Activated naive CD4-positive, alpha-beta T cell treated with anti-CD3 and anti-CD28 coated beads, Interleukin-2, amount 50 U/mL, for 16 hours (primary cell): Measurements from ENCODE around the gene ZBTB22.
A peak's percentile ranks its signal among the peaks of the same experiment; 100 is the strongest.

ENCODE experiments used
- DNase-seq: peaks from one replicate; pipeline ENCODE4 v3.0.0-alpha.2; 2020

The ZBTB22 gene

GRCh38 chr6:33329058-33329457 lies 11.5 kb upstream of the ZBTB22 start:
- no peak for DNase-seq

- DNase-seq = no peak
Measured at GRCh38 chr6:33324125-33324524, 6.6 kb upstream of the ZBTB22 start.

- DNase-seq = no peak
Measured at GRCh38 chr6:33323623-33323948, 6.0 kb upstream of the ZBTB22 start.

GRCh38 chr6:33321227-33321626 lies 3.7 kb upstream of the ZBTB22 start:
- DNase-seq = no peak

- no peak for DNase-seq
Measured at GRCh38 chr6:33320315-33321181, 3.0 kb upstream of the ZBTB22 start.

GRCh38 chr6:33319939-33320314 lies 2.4 kb upstream of the ZBTB22 start:
- DNase-seq = no peak

- DNase-seq = no peak
Measured at GRCh38 chr6:33318426-33319073, 1.0 kb upstream of the ZBTB22 start.

GRCh38 chr6:33317419-33317668 lies 200 bp downstream of the ZBTB22 start:
- no peak for DNase-seq

GRCh38 chr6:33316603-33317418 lies 733 bp downstream of the ZBTB22 start:
- no peak for DNase-seq

- no peak for DNase-seq
Measured at GRCh38 chr6:33315793-33316602, 1.5 kb downstream of the ZBTB22 start.

GRCh38 chr6:33314943-33315792 lies 2.4 kb downstream of the ZBTB22 start:
- DNase-seq = no peak

- peak; percentile 57 for DNase-seq
Measured at GRCh38 chr6:33314515-33314942, 3.0 kb downstream of the ZBTB22 start.

- DNase-seq = peak; percentile 84
Measured at GRCh38 chr6:33313709-33314514, 3.6 kb downstream of the ZBTB22 start, which contains the start of gene TAPBP. TAPBP (minus strand) TSS chr6:33314078; CDS start chr6:33314041, 37 bp downstream.

GRCh38 chr6:33313105-33313708 lies 4.3 kb downstream of the ZBTB22 start:
- DNase-seq = peak; percentile 63

- peak; percentile 87 for DNase-seq
Measured at GRCh38 chr6:33312361-33313104, 5.0 kb downstream of the ZBTB22 start.

GRCh38 chr6:33306356-33306755 lies 11.2 kb downstream of the ZBTB22 start:
- no peak for DNase-seq

GRCh38 chr6:33305052-33305451 lies 12.5 kb downstream of the ZBTB22 start:
- no peak for DNase-seq

- no peak for DNase-seq
Measured at GRCh38 chr6:33304216-33304615, 13.3 kb downstream of the ZBTB22 start.

GRCh38 chr6:33301877-33302276 lies 15.7 kb downstream of the ZBTB22 start:
- no peak for DNase-seq
